Right atrium auricular region (tissue), 2 donors: Measurements from ENCODE around the gene CLIP3. TPM values are rescaled to one million over a fixed set of nuclear protein-coding genes. Genes with fewer than 3 reads are reported as not detected.
"Not testable (repeated sequence)": the region's sequence is repeated elsewhere in the genome, so short reads cannot be mapped to it uniquely, and the experiment has no call there.

ENCODE experiments used
- DNase-seq: peaks from one replicate; pipeline ENCODE4 v3.0.0-alpha.2; 2019; ENCODE audit warnings: low spot score
- H3K27ac ChIP-seq, 2 donors: fragments of 200-600 bp; sonication (generic); 1 replicate in 1 of 2; 2 replicates in 1 of 2; pipeline ENCODE4 v1.5.1; 2016 to 2019
- H3K27me3 ChIP-seq, 2 donors: fragments of 200-600 bp; sonication (generic); one replicate each; pipeline versions ENCODE4 v1.5.1 to v1.6.0; 2017 to 2019
- H3K36me3 ChIP-seq: fragments of 200-600 bp; sonication (generic); one replicate; pipeline ENCODE4 v1.5.1; 2016
- H3K4me1 ChIP-seq, 2 donors: fragments of 200-600 bp; sonication (generic); one replicate each; pipeline versions ENCODE4 v1.5.1 to v1.6.0; 2017 to 2019
- H3K4me3 ChIP-seq, 2 donors: fragments of 200-600 bp; sonication (generic); 1 replicate in 1 of 2; 2 replicates in 1 of 2; pipeline ENCODE4 v1.5.1; 2017 to 2019; ENCODE audit warnings: mild to moderate bottlenecking in 1 of 2, moderate library complexity in 1 of 2
- H3K9me3 ChIP-seq, 2 donors: fragments of 200-600 bp; sonication (generic); one replicate each; pipeline ENCODE4 v1.5.1; 2019
- total RNA-seq, 2 donors: library from RNA; depleted of rRNA; stranded (reverse); fragments of >200 nt; gene quantifications; one replicate each; pipeline ENCODE4 v1.1.0, GENCODE V29; 2016
- TF ChIP-seq, protein P1 (sequence below), 2 donors: fragments of 200-600 bp; sonication (generic); IDR thresholded peaks; one replicate each; pipeline ENCODE4 v1.5.1; 2019; ENCODE audit warnings: antibody characterized with exemption in 2 of 2

The CLIP3 gene
- total RNA-seq, 2 donors from 2014 or later = 5.1 to 10.7 TPM

DNA sequence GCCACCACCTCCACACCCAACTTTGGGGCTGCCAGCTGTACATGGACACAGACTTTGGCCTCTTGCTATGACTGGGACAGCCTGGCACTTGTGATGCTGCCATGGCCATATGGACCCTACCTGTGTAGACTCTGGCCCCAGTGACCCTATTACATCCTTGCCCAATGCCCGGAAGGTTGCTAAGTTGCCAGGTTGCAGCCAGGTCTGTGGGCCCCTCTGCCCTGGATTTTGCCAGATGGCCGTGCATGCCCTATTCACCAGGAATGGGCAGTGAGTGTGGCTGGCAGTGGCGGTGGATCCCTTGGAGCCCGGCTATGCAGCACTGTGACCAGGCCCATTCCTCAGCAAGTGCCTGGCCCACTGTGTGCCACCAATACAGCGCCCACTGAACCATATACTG lies 46.6 kb downstream of the CLIP3 start:
- Histone ChIP-seq H3K9me3 (no peaks in the 10 kb centered on the region), H3K4me3 (no peak overlapping the region), H3K4me1 (peaks cover 0 to 9% of the 10 kb centered on the region in 2 donors), H3K27me3 (no peaks in the 10 kb centered on the region), H3K36me3 (no peaks in the 10 kb centered on the region), H3K27ac (no peak overlapping the region)
- DNase-seq = no peak
- TF ChIP-seq, protein P1, sequence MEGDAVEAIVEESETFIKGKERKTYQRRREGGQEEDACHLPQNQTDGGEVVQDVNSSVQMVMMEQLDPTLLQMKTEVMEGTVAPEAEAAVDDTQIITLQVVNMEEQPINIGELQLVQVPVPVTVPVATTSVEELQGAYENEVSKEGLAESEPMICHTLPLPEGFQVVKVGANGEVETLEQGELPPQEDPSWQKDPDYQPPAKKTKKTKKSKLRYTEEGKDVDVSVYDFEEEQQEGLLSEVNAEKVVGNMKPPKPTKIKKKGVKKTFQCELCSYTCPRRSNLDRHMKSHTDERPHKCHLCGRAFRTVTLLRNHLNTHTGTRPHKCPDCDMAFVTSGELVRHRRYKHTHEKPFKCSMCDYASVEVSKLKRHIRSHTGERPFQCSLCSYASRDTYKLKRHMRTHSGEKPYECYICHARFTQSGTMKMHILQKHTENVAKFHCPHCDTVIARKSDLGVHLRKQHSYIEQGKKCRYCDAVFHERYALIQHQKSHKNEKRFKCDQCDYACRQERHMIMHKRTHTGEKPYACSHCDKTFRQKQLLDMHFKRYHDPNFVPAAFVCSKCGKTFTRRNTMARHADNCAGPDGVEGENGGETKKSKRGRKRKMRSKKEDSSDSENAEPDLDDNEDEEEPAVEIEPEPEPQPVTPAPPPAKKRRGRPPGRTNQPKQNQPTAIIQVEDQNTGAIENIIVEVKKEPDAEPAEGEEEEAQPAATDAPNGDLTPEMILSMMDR (IDR thresholded peaks at IDR 0.05) = no peak

DNA sequence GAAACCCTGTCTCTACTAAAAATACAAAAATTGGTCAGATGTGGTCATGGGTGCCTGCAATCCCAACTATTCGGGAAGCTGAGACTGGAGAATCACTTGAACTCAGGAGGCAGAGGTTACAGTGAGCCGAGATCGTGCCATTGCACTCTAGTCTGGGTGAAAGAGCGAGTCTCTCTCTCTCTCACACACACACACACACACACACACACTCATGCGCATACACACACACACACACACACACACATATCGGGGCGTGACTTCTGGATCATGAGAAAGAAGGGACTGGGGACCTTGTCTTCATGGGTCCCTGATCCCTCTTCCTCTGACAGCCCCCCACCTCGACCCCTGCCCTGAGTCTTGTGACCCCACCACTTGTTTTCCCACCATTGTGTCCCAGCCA lies 49.5 kb downstream of the CLIP3 start:
- Histone ChIP-seq H3K27ac (no peak overlapping the region), H3K36me3 (no peaks in the 10 kb centered on the region), H3K4me3 (no peak overlapping the region), H3K4me1 (peaks cover 0 to 9% of the 10 kb centered on the region in 2 donors), H3K27me3 (no peaks in the 10 kb centered on the region), H3K9me3 (no peaks in the 10 kb centered on the region)
- TF ChIP-seq, protein P1 (IDR thresholded peaks at IDR 0.05) = no peak
- DNase-seq = no peak

DNA sequence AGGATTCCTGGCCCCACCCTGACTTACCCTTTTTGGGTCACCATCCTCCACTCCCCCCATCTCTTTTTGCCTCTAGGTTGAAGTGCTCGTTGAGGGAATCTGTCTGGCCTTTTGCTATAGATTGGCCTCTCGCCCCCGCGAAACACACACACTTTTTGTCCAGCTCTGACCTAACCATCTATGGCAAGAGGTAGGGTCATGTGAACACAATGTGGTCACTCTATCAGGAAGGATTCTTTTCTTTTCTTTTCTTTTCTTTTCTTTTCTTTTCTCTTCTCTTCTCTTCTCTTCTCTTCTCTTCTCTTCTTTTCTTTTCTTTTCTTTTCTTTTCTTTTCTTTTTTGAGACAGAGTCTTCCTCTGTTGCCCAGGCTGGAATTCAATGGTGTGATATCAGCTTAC lies 51.7 kb downstream of the CLIP3 start:
- H3K36me3 ChIP-seq, H3K9me3 ChIP-seq, H3K27me3 ChIP-seq, H3K4me1 ChIP-seq, H3K4me3 ChIP-seq, DNase-seq, H3K27ac ChIP-seq: not testable (repeated sequence)

DNA sequence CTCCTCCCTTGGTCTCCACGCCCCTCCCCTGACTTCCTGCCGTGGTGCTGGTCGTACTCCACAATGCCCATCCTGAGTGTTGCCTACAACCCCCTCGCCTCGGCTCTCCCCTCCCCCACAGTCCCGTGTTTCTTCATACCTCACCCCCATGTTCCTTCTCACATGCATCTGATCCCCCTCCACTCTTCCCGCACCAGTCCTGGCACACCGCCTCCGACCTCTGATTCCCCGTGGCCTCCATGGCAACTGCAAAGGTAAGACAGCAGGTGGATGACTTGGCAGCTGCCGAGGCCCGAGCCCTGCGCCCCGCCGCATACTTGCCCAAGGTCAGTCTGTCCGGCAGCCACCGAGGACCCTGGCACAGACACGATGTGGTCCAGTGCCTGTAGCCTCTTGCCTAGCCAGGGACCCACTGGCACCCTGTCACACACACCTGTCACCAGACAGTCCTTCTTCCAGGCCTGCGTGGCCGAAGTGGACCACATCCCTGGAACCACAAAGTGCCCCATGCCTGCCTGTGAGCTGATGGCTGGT lies 53.8 kb downstream of the CLIP3 start:
- TF ChIP-seq, protein P1 (IDR thresholded peaks at IDR 0.05) = no peak
- Histone ChIP-seq H3K36me3 (no peaks in the 10 kb centered on the region), H3K4me1 (no peaks in the 10 kb centered on the region), H3K4me3 (no peak overlapping the region), H3K27me3 (no peaks in the 10 kb centered on the region), H3K27ac (no peak overlapping the region), H3K9me3 (no peaks in the 10 kb centered on the region)
- no peak for DNase-seq

DNA sequence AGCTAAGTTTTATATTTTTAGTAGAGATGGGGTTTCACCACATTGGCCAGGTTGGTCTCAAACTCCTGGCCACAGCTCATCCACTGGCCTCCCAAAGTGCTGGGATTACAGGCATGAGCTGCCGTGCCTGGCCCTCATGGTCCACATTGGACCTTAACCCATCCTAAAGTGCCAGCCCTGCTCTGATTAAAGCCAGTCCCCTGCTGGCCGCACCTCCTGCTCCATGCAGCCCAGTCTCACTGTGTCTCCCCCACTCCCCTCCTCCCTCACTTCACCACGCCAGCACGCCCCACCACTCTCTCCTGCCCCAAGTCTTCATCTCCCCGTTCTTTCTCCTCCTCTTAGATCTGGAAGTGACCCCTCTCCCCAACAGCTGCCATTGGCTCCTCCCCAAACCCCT lies 54.4 kb downstream of the CLIP3 start:
- no peak for DNase-seq
- Histone ChIP-seq H3K4me1 (no peaks in the 10 kb centered on the region), H3K9me3 (no peaks in the 10 kb centered on the region)

DNA sequence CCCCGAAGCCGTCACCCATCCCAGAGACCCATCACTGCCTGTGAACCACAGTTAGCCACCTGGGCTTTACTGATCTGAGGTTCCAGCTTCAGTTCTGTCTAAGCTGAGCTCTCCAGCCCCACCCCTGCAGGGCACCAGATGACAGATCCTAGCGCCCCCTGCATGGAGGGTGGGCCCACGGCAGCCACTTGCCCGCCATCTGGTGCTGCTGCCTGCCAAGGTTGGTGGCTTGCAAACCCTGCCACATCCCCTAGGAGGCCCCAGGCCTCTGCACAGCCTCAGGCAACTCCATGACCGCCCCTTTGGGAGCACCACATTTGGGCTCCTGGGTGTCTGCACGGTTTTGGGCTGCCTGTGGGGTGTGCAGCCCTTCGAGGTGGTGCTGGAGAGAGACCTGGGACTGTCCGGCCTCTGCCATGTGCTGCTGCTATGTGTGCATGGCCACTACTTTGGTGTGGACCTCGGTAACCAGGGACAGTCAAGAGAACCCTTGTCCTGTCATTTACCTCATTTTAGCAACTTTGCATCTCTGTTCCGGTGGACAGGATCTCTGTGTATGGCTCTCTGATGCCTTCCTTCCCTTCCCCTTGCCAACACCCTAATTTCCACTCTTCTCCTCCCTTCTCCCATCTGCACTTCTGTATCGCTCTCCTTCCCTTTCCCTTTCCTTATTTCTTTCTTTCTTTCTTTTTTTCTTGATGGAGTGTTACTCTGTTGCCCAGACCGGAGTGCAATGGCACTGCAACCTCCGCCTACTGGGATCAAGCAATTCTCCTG lies 55.0 kb downstream of the CLIP3 start:
- Histone ChIP-seq H3K36me3 (no peaks in the 10 kb centered on the region), H3K27me3 (no peaks in the 10 kb centered on the region), H3K27ac (no peak overlapping the region), H3K4me3 (no peak overlapping the region), H3K4me1 (no peaks in the 10 kb centered on the region), H3K9me3 (no peaks in the 10 kb centered on the region)
- no peak for DNase-seq
- TF ChIP-seq, protein P1 (IDR thresholded peaks at IDR 0.05) = no peak

More for the DNA sequence above, 54.4 kb downstream of the CLIP3 start:
- Histone ChIP-seq H3K27me3 (no peaks in the 10 kb centered on the region), H3K36me3 (no peaks in the 10 kb centered on the region), H3K27ac (no peak overlapping the region), H3K4me3 (no peak overlapping the region)
- TF ChIP-seq, protein P1 (IDR thresholded peaks at IDR 0.05) = no peak
